Kidney glomerular epithelial cell (primary cell): ENCODE results near the gene TEX19.

Source experiments
- DNase-seq: peaks from one replicate; lab custom pipeline; 2025; lab: John Stamatoyannopoulos, UW

TEX19 gene

DNA sequence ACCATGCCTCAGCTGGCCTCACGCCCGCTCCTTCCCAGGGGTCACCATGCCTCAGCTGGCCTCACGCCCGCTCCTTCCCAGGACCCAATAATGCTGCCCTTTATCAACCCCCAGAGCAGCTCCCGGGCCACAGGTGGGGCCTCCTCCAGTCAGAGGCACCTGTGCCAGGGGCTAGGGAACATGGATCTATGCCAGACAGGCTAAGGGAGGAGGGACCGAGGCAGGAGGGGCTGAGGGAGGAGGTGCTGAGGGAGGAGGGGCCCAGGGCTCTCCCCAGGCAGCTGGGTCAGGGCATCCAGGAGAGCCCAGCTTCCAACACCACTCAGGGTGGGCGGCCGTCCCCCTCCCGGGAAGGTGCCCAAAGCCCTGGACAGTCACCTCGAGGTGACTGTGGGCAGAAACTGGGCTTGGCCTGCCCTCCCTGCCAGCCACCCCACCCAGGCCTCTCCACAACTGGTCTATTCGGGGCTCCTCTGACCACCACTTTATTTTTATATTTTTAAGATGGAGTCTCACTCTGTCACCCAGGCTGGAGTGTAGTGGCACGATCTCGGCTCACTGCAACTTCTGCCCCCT, 31.9 kb downstream of the TEX19 start:
- DNase-seq, result no peak

DNA sequence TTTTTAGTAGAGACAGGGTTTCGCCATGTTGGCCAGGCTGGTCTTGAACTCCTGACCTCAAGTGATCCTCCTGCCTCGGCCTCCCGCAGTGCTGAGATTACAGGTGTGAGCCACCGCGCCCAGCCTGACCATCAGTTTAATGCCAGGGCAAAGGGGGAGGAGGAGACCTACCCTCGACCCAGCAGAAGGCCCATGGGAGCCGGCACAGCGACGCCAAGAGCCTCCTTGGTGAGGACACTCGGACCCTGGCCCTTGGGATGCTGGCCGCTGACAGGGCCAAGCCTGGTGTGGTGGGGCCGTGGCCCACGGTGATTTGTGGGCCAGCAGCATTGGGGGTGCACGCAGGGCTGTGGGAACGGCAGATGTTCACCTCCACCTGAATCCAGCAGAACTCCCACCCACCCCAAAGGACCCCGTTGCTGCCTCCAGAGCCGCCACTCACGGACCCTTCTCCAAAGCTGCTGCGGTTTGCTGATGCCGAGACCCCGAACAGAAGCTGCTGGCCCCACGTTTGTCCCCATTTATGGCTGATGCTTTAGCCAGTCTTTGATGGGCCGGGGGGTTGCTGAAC, 32.5 kb downstream of the TEX19 start:
- DNase-seq, result no peak

DNA sequence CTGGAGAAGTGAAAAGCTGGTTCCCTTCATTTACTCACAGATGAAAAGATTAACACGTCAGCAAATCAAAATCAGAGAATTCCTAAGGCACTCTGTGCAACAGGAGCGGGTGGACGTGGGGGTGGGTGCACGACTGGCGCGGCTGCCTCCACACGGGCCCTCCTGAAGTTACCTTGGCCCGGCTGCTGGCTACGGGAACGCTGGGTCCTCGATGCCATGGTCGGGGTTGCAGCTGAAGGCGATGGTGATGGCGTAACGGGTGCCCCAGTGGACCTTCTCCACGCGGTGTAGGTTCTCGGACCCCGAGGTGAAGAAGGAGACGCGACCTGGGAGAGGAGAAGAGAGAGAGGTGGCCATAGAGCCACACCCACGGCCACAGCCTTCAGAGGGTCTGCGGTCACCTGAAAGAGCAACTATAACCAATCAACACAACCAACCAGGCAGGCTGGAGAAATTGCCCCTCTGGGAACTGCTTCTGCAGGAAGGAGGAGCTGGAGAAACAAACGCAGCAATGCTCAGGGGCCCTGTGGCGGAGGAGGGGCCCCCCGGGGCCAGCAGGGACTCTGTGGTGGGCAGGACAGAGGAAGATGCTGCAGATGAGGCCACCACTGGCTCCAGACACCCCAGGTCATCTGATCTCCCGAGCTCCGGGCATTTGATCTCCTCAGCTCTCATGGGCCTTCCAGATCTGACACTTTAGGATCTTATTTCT, 33.3 kb downstream of the TEX19 start:
- no peak for DNase-seq

DNA sequence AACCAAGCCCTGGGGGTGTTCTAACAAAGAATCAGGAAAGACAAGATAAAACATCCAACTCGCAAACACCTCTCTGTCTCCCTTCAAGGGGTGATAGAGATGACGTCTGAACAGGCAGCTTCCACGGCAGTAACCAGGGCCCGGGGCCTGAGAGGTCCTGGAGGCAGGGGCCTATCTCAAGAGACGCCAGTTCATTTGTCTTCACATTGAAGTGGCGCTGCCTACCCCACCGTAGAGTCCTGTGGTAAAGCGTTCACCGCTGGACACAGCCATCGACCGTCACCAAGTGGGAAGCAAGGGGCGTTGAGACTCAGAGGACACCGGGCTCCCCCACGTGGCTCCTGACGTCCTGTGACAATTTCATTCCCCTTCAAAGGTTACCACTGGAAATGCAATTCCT, 33.9 kb downstream of the TEX19 start:
- DNase-seq, result no peak

DNA sequence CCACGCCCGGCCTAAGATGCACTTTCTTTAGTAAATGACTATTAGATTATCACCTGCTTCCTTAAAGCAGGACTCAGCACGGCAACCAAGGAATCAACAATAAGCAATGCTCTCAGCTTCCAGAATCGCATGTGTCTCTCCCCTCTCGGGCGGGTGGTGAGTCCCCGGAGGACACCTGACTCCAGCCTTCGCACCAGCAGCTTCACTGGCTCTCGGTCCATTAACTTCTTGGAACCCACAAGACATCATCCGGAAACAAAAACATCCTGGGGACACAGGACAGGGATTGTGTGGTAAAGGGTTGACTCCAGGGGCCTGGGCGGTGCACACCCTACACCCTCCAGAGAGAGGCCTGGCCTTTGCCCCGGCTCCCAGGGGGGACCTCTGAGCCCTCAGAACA, 35.2 kb downstream of the TEX19 start:
- peak; percentile 10 for DNase-seq

DNA sequence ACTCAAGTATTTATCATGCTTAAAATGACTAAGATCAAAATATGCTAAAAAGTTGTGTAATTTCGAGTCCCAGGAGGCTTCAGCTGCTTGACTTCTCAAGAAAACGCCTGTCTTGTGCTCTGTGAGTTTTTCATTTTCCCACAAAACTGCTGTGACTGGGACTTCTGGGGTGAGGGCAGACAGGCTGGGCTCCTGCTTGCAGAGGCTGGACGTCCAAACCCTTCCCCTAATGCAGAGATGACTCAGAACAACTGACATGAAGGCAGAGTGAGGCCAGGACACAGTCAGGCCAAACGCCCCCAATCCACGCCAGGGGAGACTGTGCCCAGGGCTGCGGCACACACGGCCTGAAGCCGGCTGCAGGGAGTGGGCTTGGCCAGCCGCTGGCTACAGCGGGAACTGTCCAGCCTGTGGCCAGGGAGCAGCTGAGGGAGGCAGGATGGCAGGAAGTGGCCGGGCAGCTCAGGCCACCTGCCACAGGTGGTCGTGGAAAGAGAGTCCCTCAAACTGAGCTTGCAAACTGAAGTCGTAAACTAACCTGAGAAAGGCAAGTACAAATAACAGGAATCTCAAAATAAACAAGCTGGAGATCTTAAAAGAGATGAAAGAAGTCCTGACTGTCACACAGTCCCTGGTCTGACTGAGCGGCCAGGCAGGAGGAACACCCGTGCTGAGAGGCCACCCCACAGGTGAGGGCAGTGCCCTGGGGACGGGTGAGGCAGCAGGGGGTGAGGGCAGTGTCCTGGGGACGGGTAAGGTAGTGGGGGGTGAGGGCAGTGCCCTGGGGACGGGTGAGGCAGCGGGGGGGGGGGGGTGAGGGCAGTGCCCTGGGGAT, 37.8 kb downstream of the TEX19 start:
- DNase-seq, result no peak

DNA sequence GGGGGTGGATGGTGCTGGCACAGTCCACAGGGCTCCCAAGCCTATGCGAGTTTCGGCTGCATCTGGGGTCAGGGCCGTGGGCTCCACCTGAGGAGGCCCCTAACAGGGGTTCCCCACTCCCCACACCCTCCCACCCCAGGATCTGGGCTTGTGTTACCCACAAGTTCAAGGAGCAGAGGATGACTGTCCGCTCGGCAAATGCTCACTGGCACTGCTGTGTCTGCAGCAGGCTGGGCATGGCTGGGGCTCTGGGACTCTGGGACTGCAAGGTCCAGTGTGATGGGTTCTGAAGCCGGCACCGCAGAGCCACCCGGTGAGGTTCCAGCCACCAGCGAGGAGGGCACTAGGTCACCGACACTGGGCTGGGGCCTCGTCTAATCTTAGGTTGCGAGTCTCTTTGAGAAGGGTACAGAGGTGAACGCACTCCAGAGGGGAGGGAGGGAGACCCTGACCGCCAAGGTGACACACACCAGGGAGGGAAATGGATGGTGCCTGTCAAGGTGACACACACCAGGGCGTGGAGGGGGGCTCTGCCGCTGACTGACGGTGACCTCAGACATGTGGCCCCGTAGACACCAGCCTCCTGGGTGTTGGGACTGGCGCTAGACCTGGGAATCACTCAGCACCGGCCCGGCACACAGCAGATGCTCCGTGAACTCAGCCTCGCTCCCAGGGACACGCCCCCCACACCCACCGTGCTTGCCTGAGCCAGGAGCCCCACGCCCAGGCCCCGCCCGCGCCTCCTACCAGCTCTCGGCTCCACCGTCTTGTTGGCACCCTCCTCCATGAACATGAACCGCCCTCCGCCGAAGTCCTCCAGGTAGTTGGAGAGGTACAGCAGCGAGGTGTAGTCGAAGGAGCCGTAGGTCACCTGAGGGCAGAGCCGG, 38.6 kb downstream of the TEX19 start:
- DNase-seq, result no peak

DNA sequence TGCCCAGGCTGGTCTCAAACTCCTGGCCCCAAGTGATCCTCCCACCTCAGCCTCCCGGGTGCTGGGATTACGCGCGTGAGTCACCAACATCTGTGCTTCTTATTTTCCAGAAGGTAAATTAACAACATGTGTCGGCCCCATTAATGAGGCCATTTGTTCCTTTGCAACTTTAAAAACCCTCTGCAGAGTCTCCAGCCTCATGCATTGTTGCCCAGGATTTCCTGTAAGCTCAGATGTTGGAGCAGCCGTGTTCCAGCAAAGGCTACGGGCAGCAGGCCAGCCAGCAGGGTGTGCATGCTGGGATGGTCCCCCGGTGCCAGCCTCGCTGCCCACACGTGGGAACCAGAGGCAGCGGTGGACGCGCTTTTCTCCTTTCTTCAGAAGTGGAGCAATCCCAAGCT, 40.0 kb downstream of the TEX19 start:
- DNase-seq, result no peak

DNA sequence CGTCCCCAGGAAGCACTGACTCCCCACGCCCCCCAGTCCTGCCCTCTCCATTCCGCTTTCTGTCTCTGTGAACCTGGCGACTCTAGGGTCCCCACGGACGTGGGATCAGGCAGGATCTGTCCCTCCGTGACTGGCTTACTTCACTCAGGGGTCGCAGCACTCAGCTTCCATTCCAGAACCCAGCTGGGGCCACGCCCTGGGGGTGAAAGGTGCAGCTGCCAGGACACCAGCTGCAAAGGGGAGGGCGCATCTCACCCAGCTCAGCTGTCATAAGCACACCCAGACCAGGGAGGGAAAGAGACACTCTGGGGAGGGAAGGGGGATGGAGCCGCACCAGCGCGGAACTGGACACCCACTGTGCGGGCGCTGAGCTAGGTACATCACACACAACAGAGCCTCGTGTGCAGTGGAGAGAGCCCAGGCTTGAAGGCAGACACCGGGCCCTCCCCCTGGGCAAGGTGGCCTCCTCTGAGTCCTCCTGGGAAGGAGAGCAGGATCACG, 40.6 kb downstream of the TEX19 start:
- DNase-seq, result no peak

DNA sequence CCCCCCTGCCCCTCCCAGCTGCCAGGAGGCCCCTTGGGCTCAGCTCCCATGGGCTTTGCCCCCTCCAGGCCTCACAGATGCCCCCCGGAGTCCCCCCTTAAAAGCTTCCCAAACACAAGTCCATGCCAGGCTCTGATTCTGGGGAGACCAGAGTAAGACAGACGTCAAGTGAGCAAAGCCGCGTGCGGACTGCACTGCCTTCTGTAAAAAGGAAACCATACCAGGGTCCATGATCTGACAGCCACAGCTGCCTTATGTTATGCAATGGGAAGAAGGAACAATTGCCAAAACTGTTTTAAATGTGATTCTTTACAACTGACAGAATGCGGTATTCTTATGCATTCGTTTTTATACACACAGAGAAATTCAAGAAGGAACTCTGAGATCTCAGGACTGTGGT, 41.2 kb downstream of the TEX19 start:
- DNase-seq, result no peak

DNA sequence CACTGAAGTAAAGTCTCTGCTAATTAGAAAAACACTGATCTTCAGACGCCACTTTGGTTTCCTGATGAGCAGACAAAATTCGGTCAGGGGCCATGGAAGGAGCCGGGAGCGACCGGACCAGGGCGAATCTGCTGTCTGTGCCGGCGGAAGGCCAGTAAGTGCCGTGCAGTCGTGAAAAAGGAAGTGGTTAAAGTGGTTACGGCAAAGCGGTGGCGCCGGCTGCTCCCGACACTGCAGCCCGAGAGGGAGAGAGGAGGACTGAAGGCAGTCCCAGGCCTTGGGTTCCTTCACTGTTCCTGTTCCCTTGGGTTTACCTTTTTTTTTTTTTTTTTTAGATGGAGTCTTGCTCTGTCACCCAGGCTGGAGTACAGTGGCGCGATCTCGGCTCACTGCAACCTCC, 41.8 kb downstream of the TEX19 start:
- no peak for DNase-seq

DNA sequence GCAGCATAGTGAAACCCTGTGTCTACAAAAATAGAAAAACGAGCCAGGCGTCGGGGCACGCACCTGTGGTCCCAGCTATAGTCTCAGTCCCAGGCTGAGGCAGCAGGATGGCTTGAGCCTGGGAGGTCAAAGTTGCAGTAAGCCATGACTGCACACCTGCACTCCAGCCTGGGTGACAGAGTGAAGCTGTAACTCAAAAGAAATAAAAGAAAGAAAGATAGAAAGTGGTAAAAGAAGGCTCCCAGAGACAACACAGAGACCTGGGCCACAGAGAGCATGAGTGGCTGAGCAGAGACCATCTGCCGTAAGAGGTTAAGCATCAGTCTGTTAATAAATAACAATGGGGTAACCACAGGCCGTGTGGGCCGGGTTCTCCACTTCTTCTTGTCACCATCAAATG, 43.8 kb downstream of the TEX19 start:
- DNase-seq, result peak; percentile 54

DNA sequence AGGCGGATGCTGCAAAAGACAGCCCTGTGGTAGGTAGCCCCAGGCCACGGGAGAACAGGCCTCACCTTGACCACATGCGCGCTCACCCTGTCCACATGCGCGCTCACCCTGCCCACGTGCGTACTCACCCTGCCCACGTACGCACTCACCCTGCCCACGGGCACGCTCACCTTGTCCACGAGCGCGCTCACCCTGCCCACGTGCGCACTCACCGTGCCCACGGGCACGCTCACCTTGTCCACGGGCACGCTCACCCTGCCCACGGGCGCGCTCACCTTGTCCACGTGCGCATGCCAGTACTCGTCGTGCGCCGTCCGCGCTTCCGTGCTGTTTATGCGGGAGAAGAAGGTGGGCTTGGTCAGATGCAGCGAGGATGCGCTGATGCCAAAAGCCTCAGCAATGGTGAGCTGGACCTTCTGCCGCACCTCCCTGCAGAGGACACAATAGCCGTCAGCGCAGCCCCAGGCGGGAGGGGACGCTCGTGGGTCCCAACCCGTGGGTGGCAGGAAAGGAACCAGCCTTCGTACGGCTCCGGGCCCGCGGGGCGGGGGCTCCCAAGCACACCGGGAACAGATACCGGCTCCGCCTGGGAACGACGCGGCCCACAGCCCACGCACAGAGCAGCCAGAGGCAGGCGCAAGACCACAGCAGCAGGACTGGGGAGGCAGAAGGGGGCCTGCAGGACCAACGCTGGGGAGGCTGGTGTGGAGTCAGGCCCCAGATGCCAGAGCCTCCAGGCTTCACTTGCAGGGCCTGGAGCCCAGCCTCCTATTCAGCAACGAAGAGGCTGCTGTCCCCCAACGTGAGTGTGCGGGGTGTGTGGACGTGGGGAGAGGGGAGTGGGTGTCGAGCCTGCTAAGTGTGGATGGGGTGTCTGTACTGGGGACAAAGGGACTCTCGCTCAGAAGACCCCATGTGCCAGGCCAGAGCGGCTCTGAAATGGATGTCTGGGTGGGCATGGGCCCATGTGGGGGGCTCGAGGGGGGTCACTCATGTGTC, 44.9 kb downstream of the TEX19 start:
- no peak for DNase-seq

DNA sequence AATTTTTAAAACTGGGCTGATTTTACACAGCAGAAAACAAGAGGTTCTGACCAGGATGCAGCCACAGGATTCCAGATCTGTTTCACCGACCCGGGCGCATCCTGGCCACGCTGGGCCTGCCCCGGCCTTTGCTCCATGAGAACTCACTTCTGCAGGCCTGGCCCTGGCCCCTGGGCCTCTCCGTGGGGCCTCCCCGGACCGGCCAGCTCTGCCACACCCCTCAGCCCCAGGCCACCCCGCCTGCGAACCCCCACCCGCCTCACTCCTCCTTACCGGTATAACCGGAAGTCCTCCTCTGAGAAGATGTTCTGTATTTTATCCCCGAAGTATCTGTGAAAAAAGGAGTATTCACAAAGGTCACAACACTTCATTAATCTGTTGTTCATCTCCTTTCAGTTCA, 46.0 kb downstream of the TEX19 start:
- DNase-seq, result no peak

DNA sequence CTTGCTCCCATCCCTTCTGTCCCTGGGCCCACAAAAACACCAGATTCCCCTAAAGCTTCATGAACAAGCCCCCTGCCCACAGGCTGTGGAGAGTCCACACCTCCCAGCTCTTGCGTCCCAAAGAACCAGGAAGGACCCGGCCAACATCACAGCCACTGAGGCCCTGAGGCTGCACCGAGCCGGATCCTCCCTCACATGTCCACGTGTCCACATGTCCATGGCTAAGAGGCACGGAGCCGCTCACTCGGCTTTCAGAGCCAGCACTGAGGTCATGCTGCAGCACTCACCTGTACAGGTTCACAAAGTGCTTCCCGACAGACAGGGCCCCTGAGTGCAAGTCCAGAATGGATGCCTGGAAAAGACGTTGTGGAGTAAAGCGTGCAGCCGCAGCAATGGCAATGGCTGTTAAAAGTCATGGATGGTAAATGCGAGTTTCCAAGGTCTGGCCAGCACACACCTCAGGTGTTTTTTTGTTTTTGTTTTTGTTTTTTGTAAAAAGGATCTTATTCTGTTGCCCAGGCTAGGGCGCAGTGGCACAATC, 47.2 kb downstream of the TEX19 start:
- no peak for DNase-seq

DNA sequence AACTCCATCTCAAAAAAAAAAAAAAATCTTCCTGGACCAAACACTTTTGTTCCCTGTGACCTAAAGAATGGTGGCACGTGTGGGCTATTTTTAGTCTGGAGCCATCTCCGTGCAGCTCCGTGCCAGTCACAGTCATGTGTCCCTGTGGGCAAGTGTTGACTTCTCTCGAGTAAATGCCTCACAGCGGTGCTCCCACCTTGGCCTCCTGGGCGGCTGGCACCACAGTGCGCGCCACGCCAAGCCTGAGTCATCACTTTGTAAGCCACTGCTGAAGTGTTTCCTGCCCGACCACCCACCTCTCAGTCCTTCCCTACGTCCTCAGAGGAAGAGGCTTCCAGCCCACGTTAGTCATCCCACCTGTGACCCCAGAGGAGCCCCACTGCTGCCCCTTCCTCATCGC, 48.2 kb downstream of the TEX19 start:
- no peak for DNase-seq

DNA sequence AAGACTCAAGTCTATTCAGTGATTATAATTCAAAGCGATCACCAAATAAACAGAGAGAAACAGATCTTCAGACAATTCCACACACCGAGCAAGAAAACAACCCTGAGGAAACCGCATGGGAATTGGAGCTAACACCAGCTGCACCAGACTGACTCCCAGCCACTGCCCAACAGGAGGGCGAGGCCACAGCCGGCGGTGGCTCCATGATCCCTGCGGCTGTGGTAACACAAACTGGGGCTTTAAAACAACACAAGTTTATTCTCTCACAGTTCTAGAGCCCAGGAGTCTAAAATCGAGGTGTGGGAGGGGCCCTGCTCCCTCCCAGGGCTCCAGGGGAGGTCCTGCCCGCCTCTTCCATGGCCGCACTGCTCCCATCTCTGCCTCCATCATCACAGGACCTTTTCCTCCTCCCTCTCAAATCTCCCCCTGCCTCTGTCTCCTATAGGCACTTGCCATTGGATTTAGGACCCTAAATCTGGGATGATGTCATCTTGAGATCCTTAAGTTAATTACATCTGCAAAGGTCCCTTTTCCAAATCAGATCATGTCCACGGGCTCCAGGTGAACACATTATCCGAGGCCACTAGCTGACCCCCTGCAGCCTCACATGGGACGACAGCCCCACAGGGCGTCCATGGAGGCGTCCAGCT, 49.4 kb downstream of the TEX19 start:
- DNase-seq, result no peak

DNA sequence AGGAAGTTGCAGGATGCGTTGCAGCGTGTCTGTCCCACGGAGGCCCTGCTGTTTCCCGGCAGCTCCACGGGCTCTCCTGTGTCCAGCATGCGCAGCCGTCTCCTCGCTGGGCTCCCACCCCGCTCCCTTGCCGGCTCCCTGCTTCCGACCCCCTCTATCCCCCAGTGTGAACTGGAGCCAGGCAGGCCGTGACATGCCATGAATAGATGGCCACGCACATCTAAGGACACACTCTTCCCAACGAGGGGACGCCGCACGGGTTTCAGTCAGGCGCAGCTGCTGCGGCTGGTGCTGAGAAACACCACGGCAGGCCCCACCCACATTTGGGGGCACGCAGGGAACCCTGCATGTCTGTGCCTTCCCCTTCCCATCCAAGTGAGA, 49.9 kb downstream of the TEX19 start:
- no peak for DNase-seq

DNA sequence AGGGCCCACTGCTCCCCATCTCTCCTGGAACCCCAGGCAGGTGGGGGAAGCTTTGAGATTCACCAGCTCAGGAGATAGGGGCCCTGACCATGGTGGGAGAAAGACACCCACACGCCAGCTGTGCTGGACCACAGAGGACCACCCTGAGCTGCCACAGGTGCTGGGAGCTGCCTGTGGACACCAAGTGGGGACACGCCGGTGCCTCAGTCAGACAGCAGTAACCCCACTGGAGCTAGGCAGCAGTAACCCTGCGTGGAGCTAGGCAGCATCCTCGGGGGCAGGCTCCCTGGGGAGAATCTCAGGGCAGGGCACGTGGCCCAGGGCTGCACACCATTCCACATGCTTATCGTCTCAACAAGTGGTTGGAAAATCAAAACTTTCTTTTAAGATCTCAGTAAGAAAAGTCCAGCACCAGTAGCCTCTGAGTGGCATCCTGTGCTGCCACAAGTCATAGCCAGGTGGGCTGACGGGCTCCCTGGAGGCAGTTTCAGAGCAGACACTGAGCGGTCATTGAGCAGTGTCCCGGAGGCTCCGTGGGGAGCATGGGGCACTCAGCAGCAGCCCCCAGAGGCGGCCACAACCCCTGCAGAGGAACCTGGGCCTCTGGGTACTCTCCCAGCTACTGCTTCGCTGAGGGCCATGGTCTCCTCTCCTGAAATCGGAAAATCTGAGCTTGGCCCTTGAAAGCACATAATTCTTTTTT, 51.1 kb downstream of the TEX19 start:
- DNase-seq, result no peak
